K562 (cell line): ENCODE data around the gene MOB4. TPM values are rescaled to one million over a fixed set of nuclear protein-coding genes. Genes with fewer than 3 reads are reported as not detected.
A peak's percentile ranks its signal among the peaks of the same experiment; 100 is the strongest.

ENCODE experiments used
- ATAC-seq: fragments of 200-7000 bp; cut with Tn5 transposase; 3 replicates; pipeline ENCODE4 v1.9.1; 2020; ENCODE audit warnings: moderate library complexity
- BruUV-seq: library from RNA; stranded (reverse); fragments of 400-500 nt; replicated peaks from 2 replicates; lab custom pipeline; 2021; lab: Mats Ljungman, UMichigan
- CTCF ChIA-PET: fragments of 300-600 bp; formaldehyde crosslinking; extraction: SDS; loops from one replicate; lab custom pipeline; 2021; ENCODE audit warnings: low intra/inter-chr PET ratio; lab: Yijun Ruan, JAX
- POLR2A ChIA-PET: fragments of 300-600, 350-650 bp; sonication (Branson Sonifier 250); formaldehyde crosslinking; extraction: SDS; loops from one replicate; lab custom pipeline; 2021; ENCODE audit warnings: antibody characterized with exemption, inconsistent platforms; lab: Yijun Ruan, JAX
- DNase-seq, 4 experiments: peaks; one replicate each; pipeline versions ENCODE4 v3.0.0 to v3.0.0-alpha.2; 2011 to 2018; ENCODE audit warnings: low spot score in 3 of 4, mixed read lengths in 3 of 4; ENCODE audit errors: extremely low read depth in 1 of 4
- FAIRE-seq: peaks from 2 replicates; lab custom pipeline; 2011; peaks lifted over from hg19 to GRCh38; lab: Jason Lieb, UNC
- H2AFZ ChIP-seq: 2 replicates; pipeline ENCODE4 v1.6.0; 2011; ENCODE audit warnings: low read depth, low read length, control low read depth, inconsistent platforms
- H3K27ac ChIP-seq: fragments of 200-600 bp; 3 replicates; pipeline ENCODE4 v1.8.0; 2011; ENCODE audit warnings: low read depth, mild to moderate bottlenecking, control low read depth, inconsistent platforms, low read length, moderate library complexity, mixed read lengths; ENCODE audit errors: extremely low read depth
- H3K27me3 ChIP-seq, 2 experiments: fragments of 300-600 bp in 1 of 2; 2 replicates in 1 of 2; 3 replicates in 1 of 2; pipeline versions ENCODE4 v1.6.0 to v1.8.0; 2011; ENCODE audit warnings: inconsistent platforms in 2 of 2, low read length in 2 of 2, mild to moderate bottlenecking in 1 of 2, mixed read lengths in 1 of 2, moderate library complexity in 1 of 2; ENCODE audit not compliant: control insufficient read depth in 2 of 2, insufficient read depth in 2 of 2
- H3K36me3 ChIP-seq: fragments of 300-600 bp; 3 replicates; pipeline ENCODE4 v1.8.0; 2011; ENCODE audit warnings: mild to moderate bottlenecking, low read length, inconsistent platforms; ENCODE audit not compliant: control insufficient read depth, insufficient read depth
- H3K4me1 ChIP-seq, 2 experiments: fragments of 200-600 bp in 1 of 2; replicated peaks in 1 of 2; 2 replicates in 1 of 2; 3 replicates in 1 of 2; pipeline versions ENCODE4 v1.5.1 to v1.8.0; 2011; ENCODE audit warnings: inconsistent platforms in 2 of 2, low read length in 2 of 2, mild to moderate bottlenecking in 1 of 2, mixed read lengths in 1 of 2, moderate library complexity in 1 of 2; ENCODE audit not compliant: control insufficient read depth in 2 of 2, insufficient read depth in 2 of 2
- H3K4me2 ChIP-seq: 2 replicates; pipeline ENCODE4 v1.6.1; 2011; ENCODE audit warnings: low read length, control low read depth, inconsistent platforms, mixed read lengths; ENCODE audit not compliant: insufficient read depth
- H3K4me3 ChIP-seq: fragments of 200-600 bp; sonication (generic), shearing (Covaris generic); 2 replicates; pipeline ENCODE4 v1.5.1; 2016; ENCODE audit warnings: control low read depth, inconsistent platforms
- H3K79me2 ChIP-seq: fragments of 200-600 bp; 3 replicates; pipeline ENCODE4 v1.8.0; 2011; ENCODE audit warnings: low read length, inconsistent platforms; ENCODE audit not compliant: control insufficient read depth, insufficient read depth
- H3K9ac ChIP-seq, 2 experiments: 2 replicates each; pipeline versions ENCODE4 v1.6.0 to v1.6.1; 2011; ENCODE audit warnings: low read depth in 2 of 2, low read length in 2 of 2, control low read depth in 1 of 2, inconsistent platforms in 1 of 2, mild to moderate bottlenecking in 1 of 2, mixed read lengths in 1 of 2; ENCODE audit not compliant: insufficient read depth in 1 of 2
- H3K9me1 ChIP-seq: one replicate; pipeline ENCODE4 v1.6.0; 2011; ENCODE audit warnings: inconsistent platforms, mild to moderate bottlenecking, low read length, moderate library complexity; ENCODE audit not compliant: control insufficient read depth, insufficient read depth
- H3K9me3 ChIP-seq: replicated peaks from 2 replicates; pipeline ENCODE4 v1.5.1; 2011; ENCODE audit warnings: low read depth, low read length, inconsistent platforms; ENCODE audit not compliant: control insufficient read depth, insufficient read depth
- H4K20me1 ChIP-seq: replicated peaks from 2 replicates; pipeline ENCODE4 v1.6.1; 2011; ENCODE audit warnings: low read length, inconsistent platforms, mixed read lengths; ENCODE audit not compliant: control insufficient read depth, insufficient read depth
- CBFA2T2 ChIP-seq: fragments of 450-650 bp; conservative IDR thresholded peaks from 2 replicates; pipeline ENCODE4 v1.6.1; 2017; ENCODE audit warnings: mild to moderate bottlenecking
- CCAR2 ChIP-seq: fragments of 200-400 bp; formaldehyde crosslinking; IDR thresholded peaks from 2 replicates; pipeline ENCODE4 v1.6.1; 2017; ENCODE audit warnings: mild to moderate bottlenecking, low read depth, low read length
- DPF2 ChIP-seq: fragments of 450-650 bp; IDR thresholded peaks from 2 replicates; pipeline ENCODE4 v1.6.1; 2016
- E2F3 ChIP-seq: fragments of 250-450 bp; sonication (Bioruptor Pico); IDR thresholded peaks from 2 replicates; pipeline ENCODE4 v1.4.0; 2020; ENCODE audit warnings: mild to moderate bottlenecking
- ETV6 ChIP-seq, 3 experiments: fragments of 150-350 bp in 1 of 3; sonication (generic) in 1 of 3; formaldehyde crosslinking in 1 of 3; IDR thresholded peaks; 2 replicates each; pipeline versions ENCODE4 v1.6.1 to v1.8.0; 2014 to 2022; ENCODE audit warnings: borderline replicate concordance in 2 of 3, low read depth in 2 of 3, antibody characterized with exemption in 1 of 3, low read length in 1 of 3, mild to moderate bottlenecking in 1 of 3, missing genetic modification reagents in 1 of 3
- HDGF ChIP-seq: fragments of 450-650 bp; IDR thresholded peaks from 2 replicates; pipeline ENCODE4 v1.6.1; 2016
- JUND ChIP-seq, 2 experiments: IDR thresholded peaks; 2 replicates in 1 of 2; 3 replicates in 1 of 2; pipeline ENCODE4 v1.6.1; 2011; ENCODE audit warnings: borderline replicate concordance in 2 of 2, low read depth in 2 of 2, low read length in 2 of 2, improper control_type of control experiment in 1 of 2, missing biosample characterization in 1 of 2, missing genetic modification characterization in 1 of 2, missing genetic modification reagents in 1 of 2
- LCOR ChIP-seq: sonication (generic); formaldehyde crosslinking; IDR thresholded peaks from 2 replicates; pipeline ENCODE4 v1.8.0; 2022; ENCODE audit warnings: mild to moderate bottlenecking, missing genetic modification reagents
- RFX5 ChIP-seq: IDR thresholded peaks from 2 replicates; pipeline ENCODE4 v1.6.1; 2011; ENCODE audit warnings: low read depth, mild to moderate bottlenecking, improper control_type of control experiment, low read length
- TEAD4 ChIP-seq, 2 experiments: sonication (generic) in 1 of 2; formaldehyde crosslinking in 1 of 2; IDR thresholded peaks; 2 replicates each; pipeline versions ENCODE4 v1.6.1 to v1.8.0; 2012 to 2022; ENCODE audit warnings: borderline replicate concordance in 1 of 2, inconsistent platforms in 1 of 2, low read length in 1 of 2, mild to moderate bottlenecking in 1 of 2, missing genetic modification reagents in 1 of 2
- ZBTB7A ChIP-seq: IDR thresholded peaks from 2 replicates; pipeline ENCODE4 v1.6.1; 2011; ENCODE audit warnings: low read depth, mild to moderate bottlenecking, low read length, moderate library complexity, borderline replicate concordance; ENCODE audit not compliant: control insufficient read depth
- ZFX ChIP-seq: sonication (generic); formaldehyde crosslinking; IDR thresholded peaks from 2 replicates; pipeline ENCODE4 v1.8.0; 2022; ENCODE audit warnings: mild to moderate bottlenecking, missing genetic modification reagents, moderate library complexity
- ZNF133 ChIP-seq: fragments of 250-450 bp; sonication (Bioruptor Pico); IDR thresholded peaks from 2 replicates; pipeline ENCODE4 v1.4.0; 2020; ENCODE audit warnings: mild to moderate bottlenecking
- ZNF24 ChIP-seq: fragments of 450-650 bp; IDR thresholded peaks from 2 replicates; pipeline ENCODE4 v1.6.1; 2016
- ZNF354B ChIP-seq: fragments of 250-450 bp; sonication (Bioruptor Pico); IDR thresholded peaks from 2 replicates; pipeline ENCODE4 v1.4.0; 2020
- ZNF830 ChIP-seq: fragments of 250-450 bp; sonication (Bioruptor Pico); IDR thresholded peaks from 2 replicates; pipeline ENCODE4 v1.5.0; 2021; ENCODE audit warnings: mild to moderate bottlenecking
- WGBS: fragments of 100-300 bp; shearing (Covaris generic); methylation state at CpG from one replicate; pipeline ENCODE4 v1.1.6; 2016; ENCODE audit warnings: low coverage, mixed read lengths; ENCODE audit not compliant: insufficient coverage; ENCODE audit errors: missing lambda C conversion rate; 5-methylcytosine and 5-hydroxymethylcytosine counted together
- in situ Hi-C: fragments of 300-500 bp; cut with MboI; formaldehyde crosslinking; loops from 4 replicates; pipeline ENCODE4 v1.15.0; 2018; ENCODE audit warnings: inconsistent platforms, mixed read lengths
- intact Hi-C: fragments of 100-400 bp; cut with micrococcal nuclease; formaldehyde crosslinking; loops from 2 replicates; pipeline ENCODE4 v1.14.2; 2022
- polyA plus RNA-seq, 8 experiments: library from polyadenylated mRNA; depleted of rRNA in 4 of 8; stranded (reverse) in 5 of 8; unstranded in 3 of 8; fragments of >200 nt; fragmentation: Nextera tagmentation in 2 of 8; fragmentation: Illumina TruSeq in 1 of 8; extraction: Ambion mirVana in 2 of 8; extraction: Trizol in 1 of 8; gene quantifications; 2 replicates each; pipeline versions ENCODE4 v1.2.1 to v1.2.3, GENCODE V29; 2011 to 2014; ENCODE audit warnings: inconsistent platforms in 1 of 8, missing spikeins in 1 of 8
- total RNA-seq, 7 experiments: library from RNA; depleted of rRNA in 6 of 7; stranded (reverse); fragments of >200 nt in 6 of 7; fragmentation: Illumina TruSeq in 2 of 7; extraction: Trizol in 2 of 7; gene quantifications; 2 replicates each; pipeline versions ENCODE4 v1.2.1 to v1.2.3, GENCODE V29; 2011 to 2021; ENCODE audit warnings: low replicate concordance in 1 of 7

MOB4 gene
- total and polyA plus RNA-seq, 9 of the 15 experiments (the other 6 are each of a cell fraction or from before 2014, with no cell fraction given) = 13.5 to 30.8 (median 22.2) TPM

DNA sequence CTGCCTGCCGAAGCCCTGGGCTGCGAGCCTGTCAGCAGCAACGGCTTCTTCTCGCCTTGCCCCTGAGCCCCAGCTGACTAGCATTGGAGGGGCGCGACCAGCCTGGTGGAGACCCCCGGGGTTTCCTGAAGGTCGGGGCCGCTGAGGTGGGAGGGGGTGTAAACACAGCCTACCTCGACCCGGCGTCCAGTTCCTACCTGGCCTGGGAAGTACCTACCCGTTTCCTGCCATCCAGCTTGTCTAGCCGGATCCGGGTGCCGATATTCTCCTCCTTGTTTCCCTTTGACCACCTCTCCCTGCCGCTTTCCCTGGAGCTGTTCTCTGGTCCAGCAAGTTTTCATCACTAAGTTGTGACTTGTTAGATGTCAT is 511 bp downstream of the MOB4 start:
- intact Hi-C loops = no loop called here
- WGBS = 0% methylated on average over 12 of the region's 17 CpGs
- TF ChIP-seq CBFA2T2 (no peak), ZNF830 (CRISPR knock-in tag) (no peak), RFX5 (no peak), JUND (IDR thresholded peaks at IDR 0.05; ENCODE audit: borderline replicate concordance, low read depth, low read length) (no peak), JUND (tag; IDR thresholded peaks at IDR 0.05; ENCODE audit: borderline replicate concordance, low read depth, low read length) (no peak), ETV6 (IDR thresholded peaks at IDR 0.05; ENCODE audit: borderline replicate concordance in 1 of 2, low read depth in 2 of 2, low read length in 1 of 2) (no peak), ETV6 (CRISPR knock-in tag; IDR thresholded peaks at IDR 0.05; ENCODE audit: borderline replicate concordance) (0 out of 2 replicates have a peak, but pooled peaks have one; percentile 2), DPF2 (no peak), CCAR2 (no peak), ZNF24 (no peak), LCOR (CRISPR knock-in tag) (0 out of 2 replicates have a peak, but pooled peaks have one; percentile 2), ZFX (CRISPR knock-in tag) (peak; percentile 66), TEAD4 (IDR thresholded peaks at IDR 0.05; ENCODE audit: low read length) (no peak), TEAD4 (CRISPR knock-in tag; IDR thresholded peaks at IDR 0.05; ENCODE audit: borderline replicate concordance) (no peak), HDGF (no peak), ZNF354B (no peak), ZNF133 (CRISPR knock-in tag) (no peak), ZBTB7A (peak; percentile 69), E2F3 (CRISPR knock-in tag) (no peak)
- FAIRE-seq = peak; percentile 77
- peak overlapping the region; percentile 91 for H3K4me2 ChIP-seq
- peak overlapping the region; percentile 89 for H3K27ac ChIP-seq
- H3K4me3 ChIP-seq = peak overlapping the region; percentile 92
- no peaks in the 10 kb centered on the region for H4K20me1 ChIP-seq
- H3K9me1 ChIP-seq = no peaks in the 10 kb centered on the region
- H2AFZ ChIP-seq = peak overlapping the region; percentile 93
- CTCF ChIA-PET = interaction anchor here (0.6 kb wide), 1 partner anchor 187 kb away, joined by 4 read pairs; no protein-coding TSS in a partner anchor
- H3K4me1 ChIP-seq = peaks cover 14 to 24% of the 10 kb centered on the region in 2 experiments; a peak in 4 of 5 replicates
- peak in 2 of 4 experiments; percentile 19 to 23 for DNase-seq
- peaks cover 4% of the 10 kb centered on the region; the same call in 1 of the 3 replicates for H3K36me3 ChIP-seq
- in situ Hi-C loops = no loop called here
- H3K27me3 ChIP-seq = no peaks in the 10 kb centered on the region
- peaks cover 55% of the 10 kb centered on the region for H3K79me2 ChIP-seq
- POLR2A ChIA-PET = interaction anchor here (0.5 to 3.5 kb wide), 7 partner anchors 9 to 81 kb away, joined by 3 to 34 read pairs (median 4); partner anchors contain the start of genes HSPD1 and HSPE1
- BruUV-seq = no TSS peak
- H3K9ac ChIP-seq = peak overlapping the region; percentile 83 to 99
- H3K9me3 ChIP-seq = no peaks in the 10 kb centered on the region; the same call in 1 of the 2 replicates
- peak; percentile 42 for ATAC-seq
